SIG-M5 treated with dmso at 0.1 percent for 504 hours (cell line): Measurements from ENCODE around the gene HOXD8.

ENCODE experiments used
- DNase-seq: peaks from one replicate; lab custom pipeline; 2025; ENCODE audit not compliant: unreplicated experiment; lab: John Stamatoyannopoulos, UW

The HOXD8 gene

GRCh38 chr2:176146101-176146500 is 16.6 kb downstream of the HOXD8 start:
- no peak for DNase-seq

DNA sequence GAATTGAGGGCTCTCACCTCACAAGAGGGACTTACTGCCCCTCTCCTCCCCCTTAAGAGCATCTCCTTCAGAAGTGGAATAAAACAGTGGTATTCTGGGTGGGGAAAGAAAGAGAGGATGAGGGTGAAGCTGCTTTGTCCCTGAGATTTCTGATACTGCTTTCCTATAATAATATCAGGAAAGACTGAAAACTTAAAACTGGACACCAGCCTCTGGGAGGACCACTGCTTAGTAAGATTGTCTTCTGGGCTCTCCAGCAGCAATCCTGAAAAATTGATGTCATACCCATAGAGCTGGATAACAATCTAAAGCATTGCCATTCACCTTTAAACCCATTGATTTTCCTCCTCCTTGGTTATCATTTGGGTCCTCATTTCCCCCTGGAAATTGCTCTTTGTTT is 17.1 kb downstream of the HOXD8 start:
- DNase-seq: no peak

DNA sequence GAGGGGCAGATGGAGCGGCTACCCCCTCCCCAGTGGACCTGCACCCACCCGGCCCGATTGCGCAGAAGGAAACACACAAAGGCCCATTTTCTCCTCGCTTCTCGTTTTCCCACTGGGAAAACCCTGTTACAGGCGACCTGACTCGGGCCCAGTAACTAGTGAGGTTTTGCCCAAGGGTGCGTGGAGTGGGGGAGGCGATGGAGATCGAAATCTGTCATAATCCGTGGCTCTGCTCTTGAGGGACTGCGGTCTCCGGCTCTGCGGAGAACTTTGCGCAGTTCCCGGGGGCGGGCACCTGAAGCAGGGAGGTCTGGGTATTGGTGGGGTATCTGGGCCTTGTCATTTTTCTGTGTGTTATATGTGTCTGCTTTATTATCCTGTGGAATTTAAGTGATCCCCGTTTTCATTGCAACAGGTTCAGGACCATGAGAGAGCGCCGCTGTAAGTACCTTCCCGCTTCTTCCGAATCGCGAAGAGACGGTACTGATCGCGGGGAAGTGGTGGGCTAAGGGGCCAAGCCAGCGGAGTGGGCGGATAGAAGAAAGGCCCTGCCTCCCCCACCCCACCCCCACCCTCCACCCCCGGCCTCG is 17.8 kb downstream of the HOXD8 start:
- DNase-seq: no peak

GRCh38 chr2:176147800-176148496 is 18.4 kb downstream of the HOXD8 start:
- no peak for DNase-seq

DNA sequence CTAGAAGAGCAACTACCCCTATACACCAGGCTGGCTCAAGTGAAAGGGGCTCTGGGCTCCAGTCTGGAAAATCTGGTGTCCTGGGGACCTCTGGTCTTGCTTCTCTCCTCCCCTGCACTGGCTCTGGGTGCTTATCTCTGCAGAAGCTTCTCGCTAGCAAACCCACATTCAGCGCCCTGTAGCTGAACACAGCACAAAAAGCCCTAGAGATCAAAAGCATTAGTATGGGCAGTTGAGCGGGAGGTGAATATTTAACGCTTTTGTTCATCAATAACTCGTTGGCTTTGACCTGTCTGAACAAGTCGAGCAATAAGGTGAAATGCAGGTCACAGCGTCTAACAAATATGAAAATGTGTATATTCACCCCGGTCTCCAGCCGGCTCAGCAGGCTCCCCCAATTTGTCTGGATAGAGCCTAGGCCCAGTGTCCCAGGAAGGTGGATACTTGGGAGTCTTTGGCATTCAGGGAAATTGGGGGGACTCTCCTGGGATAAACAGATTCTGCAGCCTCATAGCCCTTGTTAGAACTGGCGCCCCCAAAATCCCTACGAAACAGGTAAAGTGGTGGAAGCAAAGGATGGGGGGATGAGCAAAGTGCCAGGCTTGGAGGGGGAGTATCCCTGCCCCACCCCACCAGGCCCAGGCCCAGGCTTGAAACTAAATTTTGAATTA is 19.4 kb downstream of the HOXD8 start:
- DNase-seq: no peak

DNA sequence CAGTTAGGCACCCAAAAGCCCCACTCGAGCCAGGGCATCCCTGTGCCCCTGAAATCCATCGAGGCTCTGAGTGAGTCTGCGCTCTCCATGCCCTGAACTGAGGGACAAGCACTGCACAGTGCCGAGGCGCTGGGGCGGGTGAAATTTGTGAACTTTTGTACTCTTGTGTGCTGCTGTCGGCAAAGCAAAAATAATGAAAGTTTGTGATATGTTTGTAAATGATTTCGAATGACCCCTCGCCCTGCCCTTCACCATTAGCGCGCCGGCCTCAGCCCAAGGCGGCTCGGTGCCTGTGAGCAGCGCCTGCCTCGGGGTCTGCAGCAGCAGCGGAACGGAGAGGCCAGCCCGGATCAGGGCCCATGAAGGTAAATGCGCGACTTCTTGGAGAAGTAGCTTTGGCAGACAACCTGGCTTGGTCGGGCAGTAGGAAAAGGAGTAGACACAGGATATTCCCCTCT is 20.0 kb downstream of the HOXD8 start:
- DNase-seq: no peak

DNA sequence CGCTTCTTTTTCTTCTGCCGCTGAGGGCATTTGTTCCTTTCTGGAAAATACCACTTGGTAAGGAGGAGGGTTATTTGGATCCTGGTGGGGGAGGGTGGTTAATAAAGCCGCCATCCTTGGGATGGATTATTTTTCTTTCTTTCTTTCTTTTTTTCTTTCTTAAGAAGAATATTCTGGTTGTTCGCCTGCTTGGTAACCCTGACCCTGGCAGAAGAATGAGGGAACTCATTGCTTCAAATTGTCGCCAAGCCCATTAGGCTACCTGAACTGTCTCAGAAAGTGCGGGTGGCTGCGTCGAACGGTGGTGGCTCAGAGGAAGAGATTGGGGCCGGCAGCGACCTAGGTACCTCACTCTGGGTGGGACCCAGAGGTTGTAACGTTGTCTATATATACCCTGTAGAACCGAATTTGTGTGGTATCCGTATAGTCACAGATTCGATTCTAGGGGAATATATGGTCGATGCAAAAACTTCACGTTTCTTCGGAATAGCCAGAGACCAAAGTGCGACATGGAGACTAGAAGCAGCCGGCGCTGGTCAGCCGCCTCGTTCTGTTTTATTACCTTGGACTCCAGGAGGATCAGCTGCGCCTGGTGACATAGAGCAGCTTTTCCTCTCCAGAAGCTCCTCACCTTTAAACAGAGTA is 20.6 kb downstream of the HOXD8 start:
- no peak for DNase-seq

DNA sequence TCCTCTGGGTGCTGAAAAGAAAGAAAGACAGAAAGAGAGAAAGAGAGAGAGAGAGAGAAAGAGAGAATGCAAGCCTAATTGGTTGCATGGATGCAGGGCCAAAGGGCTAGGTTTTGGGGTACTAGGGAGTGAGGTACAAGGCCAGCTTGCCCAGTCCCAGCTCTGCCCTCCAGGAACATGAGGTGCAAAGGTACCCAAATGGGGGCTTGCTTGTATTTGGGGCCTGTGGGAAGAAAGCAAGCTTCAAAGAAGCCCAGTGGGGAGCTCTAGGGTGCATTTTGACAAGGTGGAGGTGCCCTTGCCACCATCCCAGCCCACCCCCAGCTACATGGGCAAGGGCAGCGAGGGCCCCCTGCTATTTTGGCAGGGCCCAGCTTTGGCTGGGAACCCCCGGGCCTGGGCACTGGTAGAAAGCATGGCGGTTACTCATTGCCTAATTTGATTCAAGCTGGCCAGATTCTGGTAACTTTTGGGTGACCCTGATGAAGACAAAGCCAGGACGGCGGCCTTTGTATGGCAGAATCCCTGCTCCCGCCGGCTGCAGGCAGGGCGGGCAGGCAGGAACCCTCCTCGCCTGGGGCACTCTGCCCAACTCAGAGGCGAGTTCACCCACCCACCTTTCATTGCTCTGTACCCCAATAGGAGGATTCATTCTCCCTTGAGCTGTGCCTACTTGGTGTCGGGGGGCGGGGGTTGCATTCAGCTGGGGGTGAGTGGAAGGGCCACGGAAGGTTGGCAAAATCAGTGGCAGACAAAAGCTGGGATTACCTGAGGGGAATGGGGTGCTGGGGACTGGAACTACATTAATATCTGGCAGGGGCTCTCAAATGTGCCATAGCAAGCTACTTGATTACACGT is 21.3 kb downstream of the HOXD8 start:
- DNase-seq: no peak

DNA sequence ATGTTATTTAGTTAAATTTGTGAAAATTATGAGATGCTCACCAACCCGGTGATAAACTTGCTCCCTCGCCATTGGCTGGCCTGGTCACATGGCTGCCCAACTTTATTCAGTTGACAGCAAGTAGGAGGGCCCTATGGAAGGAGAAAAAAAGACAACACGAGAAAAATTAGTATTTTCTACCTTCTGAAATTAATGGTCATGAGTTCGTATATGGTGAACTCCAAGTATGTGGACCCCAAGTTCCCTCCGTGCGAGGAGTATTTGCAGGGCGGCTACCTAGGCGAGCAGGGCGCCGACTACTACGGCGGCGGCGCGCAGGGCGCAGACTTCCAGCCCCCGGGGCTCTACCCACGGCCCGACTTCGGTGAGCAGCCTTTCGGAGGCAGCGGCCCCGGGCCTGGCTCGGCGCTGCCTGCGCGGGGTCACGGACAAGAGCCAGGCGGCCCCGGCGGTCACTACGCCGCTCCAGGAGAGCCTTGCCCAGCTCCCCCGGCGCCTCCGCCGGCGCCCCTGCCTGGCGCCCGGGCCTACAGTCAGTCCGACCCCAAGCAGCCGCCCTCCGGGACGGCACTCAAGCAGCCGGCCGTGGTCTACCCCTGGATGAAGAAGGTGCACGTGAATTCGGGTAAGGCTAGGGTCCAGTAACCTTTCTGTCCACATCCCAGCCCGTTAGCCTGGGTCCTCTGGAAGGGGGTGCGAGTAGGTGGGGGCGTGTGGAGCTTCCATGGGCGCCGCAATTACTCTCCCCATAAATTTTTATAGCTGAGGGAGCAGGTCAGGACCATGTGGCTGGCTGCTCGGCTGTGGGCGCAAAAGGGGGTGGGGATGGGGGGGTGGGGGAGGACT is 22.2 kb downstream of the HOXD8 start, which contains the start of gene HOXD4:
Gene HOXD4, plus strand, starts transcription at position 109 of the 846 bp plus-strand sequence. Its CDS starts 84 bp downstream, at position 193.
- no peak for DNase-seq

- DNase-seq: no peak
Measured at GRCh38 chr2:176152350-176153181, 23.1 kb downstream of the HOXD8 start.

GRCh38 chr2:176154576-176155252 is 25.2 kb downstream of the HOXD8 start:
- no peak for DNase-seq

DNA sequence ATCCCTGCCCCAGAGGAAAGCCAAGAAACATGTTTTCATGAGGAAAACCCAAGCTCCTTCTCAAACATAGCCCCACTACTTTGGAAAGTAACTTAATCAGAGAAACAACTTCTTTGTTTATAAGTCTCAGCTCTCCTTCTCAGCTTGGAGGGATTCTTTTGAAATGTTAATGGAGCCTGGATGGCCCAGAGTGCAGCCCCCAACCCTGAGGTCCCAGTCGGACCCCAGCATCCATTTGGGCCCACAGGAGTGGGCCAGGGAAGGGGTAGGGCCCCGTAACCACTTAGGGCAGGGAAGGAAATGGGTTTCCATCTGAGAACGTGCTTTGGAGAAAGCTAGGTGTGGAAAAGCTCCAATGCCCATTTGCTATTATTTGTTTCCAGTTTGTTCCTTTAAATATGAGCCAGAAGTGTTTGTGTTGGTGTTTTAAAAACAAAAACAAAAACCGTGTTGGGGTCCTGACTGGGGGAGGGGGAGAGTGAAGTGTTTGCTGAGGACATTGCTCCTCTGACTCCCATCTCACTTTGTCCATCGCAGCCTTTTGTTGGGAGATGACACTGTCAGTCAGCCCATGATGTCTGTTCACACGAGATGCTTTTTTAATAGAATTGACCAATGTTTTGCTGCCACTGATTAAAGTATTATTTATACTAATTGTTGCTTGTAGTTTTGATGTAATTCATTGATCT is 26.0 kb downstream of the HOXD8 start:
- no peak for DNase-seq

- no peak for DNase-seq
Measured at GRCh38 chr2:176156301-176156806, 26.8 kb downstream of the HOXD8 start.

- no peak for DNase-seq
Measured at GRCh38 chr2:176156807-176157498, 27.4 kb downstream of the HOXD8 start, which contains the start of gene HOXD3. Gene HOXD3, plus strand, starts transcription at chr2:176157307. Its CDS starts 11,808 bp downstream, at chr2:176169115.

- no peak for DNase-seq
Measured at GRCh38 chr2:176157499-176158185, 28.1 kb downstream of the HOXD8 start.

DNA sequence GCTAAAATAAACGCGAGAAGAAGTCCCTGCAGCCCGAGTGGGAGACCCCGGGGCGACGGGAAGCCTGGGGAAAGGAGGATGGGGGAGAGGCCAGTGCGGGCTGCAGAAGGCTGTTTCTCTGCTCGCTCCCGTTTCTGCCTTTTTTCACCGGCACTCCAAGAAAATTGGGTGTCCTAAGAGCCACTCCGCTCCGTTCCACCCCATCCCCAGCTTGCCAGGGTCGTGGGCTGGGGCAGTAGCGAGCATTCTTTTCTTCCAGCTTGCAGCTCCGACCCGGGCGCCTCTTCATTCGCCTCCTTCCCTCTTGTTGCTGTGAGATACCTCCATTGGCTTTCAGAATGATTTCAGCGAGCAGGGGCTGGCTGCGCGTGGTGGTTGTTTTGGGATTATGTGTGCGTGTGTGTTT is 28.7 kb downstream of the HOXD8 start:
- no peak for DNase-seq
